Stromal cell of bone marrow (primary cell): ENCODE results near the gene WWOX.

Source experiments
- DNase-seq: peaks from one replicate; pipeline ENCODE4 v3.0.0-alpha.2; 2012; ENCODE audit warnings: low read depth

WWOX gene

GRCh38 chr16:78994135-78994745, 894.8 kb downstream of the WWOX start:
- no peak for DNase-seq

DNA sequence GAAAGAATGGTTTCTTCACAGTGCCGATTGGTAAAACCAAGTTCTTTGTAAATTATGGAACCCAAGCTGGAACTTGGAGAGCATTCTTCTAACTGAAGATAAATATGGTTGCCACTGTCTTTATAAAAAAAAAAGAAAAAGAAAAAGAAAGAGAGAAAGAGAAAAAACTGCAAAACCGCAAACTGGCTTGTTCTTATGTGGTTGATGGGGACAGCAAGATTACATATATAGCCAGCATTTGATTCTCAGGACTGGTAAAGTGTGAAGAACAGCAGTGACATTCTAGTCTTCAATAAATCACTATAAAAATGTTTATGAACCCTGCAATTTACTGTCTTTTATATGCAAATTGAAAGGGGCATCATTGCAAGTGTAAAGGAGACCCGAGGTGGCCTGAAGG, 896.0 kb downstream of the WWOX start:
- DNase-seq, result no peak

- no peak for DNase-seq
Observed at GRCh38 chr16:78996790-78997189, 897.3 kb downstream of the WWOX start.

DNA sequence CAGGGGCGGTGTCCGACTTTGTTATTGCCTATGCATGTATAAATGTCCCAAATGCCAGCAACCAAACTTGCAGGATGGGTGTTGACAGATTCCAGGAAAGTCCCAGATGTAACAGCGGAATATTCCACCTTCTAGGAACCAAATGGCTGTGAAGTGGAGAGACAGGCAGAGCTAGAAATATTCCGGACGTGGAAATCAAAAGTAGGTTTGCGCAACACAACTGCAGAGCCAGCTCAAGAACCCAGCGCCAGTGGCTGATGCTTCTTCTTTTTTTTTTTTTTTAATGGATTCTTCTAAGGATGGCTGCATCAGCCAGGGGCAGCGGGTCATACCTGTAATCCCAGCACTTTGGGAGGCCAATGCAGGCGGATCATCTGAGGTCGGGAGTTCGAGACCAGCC, 899.4 kb downstream of the WWOX start:
- DNase-seq, result no peak

DNA sequence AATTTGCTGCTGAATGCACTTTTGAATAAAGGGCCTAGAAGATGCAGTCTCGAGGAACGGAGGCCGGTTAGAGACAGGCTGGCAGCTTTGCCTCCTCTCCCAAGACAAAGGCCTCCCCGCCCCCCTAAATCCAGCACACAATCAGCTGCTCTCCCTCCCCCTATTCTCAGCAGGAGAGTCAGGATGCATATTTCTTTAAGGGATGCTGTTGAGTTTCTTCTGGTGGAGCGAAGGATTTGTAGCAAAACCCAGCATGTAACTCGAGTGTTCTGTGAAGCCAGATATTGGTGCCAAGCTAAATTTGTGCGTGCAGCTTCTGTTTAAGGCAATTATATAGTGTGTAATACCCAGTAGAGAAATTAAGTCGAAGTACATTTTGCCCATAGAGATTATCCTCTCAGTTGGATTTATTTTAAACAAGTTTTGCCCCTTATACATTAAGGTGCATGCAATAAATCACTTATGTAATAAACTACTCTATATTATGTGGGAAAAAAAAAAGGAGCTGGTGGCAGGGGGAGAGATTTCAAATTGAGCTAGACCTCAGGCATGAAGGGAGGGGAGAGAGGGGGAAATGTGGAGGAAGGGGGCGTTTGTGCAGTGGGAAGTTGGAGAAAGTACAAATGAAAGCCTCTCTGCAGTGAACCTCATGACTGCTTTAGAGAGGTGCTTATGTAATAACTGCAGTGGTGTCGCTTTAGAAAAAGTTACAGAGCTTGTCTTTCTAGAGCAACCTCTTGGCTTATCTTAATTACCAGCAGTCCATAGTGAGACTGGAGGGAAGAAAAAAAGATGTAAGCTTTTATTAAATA, 901.9 kb downstream of the WWOX start:
- DNase-seq, result no peak

DNA sequence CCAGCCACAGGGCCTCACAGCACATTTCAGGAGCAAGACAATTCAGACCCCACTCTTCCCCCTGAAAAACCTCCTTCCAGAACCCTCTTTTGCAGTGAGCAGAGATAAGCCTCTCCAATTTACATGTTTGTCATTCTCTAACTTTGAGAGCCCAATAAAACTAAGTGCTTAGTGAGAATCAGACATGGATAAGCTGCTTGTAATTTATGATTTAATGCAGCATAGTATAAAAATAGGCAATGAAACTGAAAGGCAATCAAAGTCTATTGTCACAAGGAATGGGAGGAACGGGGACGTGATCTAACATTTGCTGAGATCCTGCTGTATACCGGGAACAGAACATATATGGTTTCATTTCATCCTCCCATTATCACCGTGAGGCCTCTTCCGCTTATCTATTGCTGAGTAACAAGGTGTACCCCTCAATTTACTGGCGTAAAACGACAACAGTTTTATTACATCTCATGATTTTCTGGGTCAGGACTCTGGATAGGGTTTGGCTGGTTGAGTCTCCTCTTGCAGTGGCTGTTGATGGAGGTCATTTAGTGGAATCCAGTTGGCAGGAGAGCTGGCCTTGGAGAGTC, 903.7 kb downstream of the WWOX start:
- DNase-seq, result no peak

DNA sequence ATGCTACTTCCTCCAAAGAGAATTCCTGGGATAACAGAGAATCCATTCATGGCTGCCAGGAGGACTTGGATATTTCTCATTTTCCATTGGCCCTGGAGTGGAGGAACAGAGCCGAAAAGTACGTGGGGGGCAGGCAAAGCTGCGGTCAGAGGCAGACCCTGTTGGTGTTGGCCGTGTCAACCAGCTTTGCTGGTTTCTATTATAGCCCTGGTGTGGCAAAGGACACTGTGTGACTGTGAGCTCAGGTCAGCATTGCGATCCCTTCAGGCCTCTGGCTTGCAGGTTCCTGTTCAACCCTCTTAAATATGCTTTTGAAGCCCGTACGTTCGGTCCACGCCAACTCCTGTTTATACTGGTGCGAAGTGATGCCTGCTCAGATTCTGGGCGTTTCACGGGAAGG, 904.9 kb downstream of the WWOX start:
- no peak for DNase-seq

- DNase-seq, result no peak
Observed at GRCh38 chr16:79005096-79005495, 905.6 kb downstream of the WWOX start.

DNA sequence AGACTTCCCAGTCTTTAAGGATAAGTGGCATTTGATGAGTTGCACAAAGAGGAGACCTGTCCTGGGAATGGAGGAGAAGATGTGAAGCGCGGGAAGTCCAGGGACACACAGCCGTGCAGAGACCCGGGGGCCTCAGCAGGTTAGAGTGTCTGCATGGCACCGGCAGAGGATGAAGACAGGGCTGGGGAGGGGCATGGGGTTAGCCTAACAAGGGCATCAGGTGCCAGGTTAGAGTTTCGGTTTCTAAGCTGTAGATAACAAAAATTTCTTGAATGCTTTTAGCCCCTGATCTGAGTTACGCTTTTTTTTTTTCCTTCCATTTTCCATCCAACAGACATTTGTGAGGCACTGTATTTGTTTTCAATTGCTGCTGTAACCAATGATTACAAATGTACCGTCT, 906.8 kb downstream of the WWOX start:
- DNase-seq, result no peak

GRCh38 chr16:79006765-79007164, 907.3 kb downstream of the WWOX start:
- no peak for DNase-seq

GRCh38 chr16:79007614-79008013, 908.2 kb downstream of the WWOX start:
- DNase-seq, result no peak

DNA sequence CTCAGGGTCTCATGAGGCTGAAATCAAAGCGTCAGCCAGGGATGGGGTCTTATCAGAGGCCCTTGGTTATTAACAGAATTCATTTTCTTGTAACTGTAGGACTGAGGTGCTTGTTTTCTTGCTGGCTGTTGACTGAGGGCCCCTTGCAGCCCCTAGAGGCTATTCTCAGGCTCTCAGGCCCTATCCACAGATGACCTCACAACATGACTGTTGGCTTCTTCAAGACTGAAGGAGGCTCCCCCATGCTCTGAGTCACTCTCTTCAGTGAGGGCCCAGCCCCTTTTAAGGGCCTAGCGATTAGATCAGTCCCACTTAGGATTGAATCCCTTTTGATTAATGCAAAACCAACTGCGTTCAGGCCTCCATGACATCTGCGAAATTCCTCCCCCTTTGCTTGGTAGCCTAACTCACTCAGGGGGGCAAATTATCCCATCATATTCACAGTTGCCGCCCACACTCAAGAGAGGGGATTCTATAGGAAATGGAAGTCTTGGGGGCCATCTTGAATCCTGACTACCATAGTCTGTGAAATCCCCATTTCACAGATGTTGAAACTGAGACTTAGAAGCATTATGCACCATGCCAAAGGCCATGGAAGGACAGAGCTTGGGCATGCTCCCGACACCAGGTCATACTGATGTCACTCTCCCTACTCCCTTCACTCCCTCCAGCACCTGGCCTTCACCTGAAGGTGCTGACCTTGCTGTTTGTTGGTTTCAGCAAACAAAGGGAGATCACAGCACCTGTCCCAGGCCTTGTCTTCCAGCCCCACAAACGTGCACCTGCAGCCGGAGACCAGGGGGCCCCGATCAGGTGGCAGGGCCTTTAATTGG, 908.8 kb downstream of the WWOX start:
- no peak for DNase-seq

DNA sequence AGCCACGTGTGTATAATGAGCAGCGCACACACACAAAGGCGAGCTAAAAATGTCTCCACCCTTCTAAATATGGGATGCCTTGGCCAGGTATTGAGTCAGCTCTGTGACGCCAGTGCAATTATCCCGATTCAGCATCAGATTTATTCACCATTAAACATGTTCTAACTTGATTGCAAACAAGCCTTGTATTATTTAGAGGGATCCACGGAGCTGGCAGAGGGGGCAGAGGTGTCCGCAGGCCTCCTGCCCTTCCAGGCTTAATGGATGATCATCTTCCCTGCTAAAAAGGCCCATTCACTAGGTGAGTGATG, 909.4 kb downstream of the WWOX start:
- no peak for DNase-seq

DNA sequence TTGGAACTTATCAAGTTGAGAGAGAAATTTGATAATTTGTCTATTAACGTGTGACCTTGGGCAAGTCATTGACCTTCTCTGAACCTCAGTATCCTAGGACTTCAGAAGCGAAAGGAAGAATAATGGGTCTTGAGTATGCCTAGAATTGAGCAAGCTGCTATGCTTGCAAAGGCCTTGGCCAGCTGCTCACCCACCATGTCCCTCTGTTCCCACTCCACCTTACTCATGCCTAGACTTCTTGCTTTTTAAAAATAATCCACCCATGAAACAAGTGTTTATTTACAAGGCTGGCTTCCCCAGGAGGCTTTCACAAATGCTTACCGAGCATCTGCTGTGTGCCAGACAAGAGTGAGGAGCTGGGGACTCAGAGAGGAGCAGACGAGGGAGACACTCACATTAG, 910.4 kb downstream of the WWOX start:
- no peak for DNase-seq

DNA sequence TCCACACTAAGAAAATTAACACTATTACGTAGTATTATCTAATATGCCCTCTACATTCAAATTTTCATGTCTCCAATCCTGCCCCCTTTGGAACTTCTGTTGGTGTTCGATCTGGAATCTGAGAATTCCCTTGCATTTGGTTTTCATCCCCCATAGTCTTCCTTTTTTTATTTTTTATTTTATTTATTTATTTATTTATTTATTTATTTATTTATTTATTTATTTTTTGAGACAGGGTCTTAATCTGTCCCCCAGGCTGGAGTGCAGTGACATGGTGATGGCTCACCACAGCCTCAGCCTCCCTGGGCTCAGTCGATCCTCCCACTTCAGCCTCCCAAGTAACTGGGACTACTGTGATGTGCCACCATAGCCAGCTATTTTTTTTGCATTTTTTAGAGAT, 911.8 kb downstream of the WWOX start:
- no peak for DNase-seq

- no peak for DNase-seq
Observed at GRCh38 chr16:79012671-79013434, 913.4 kb downstream of the WWOX start.

- DNase-seq, result no peak
Observed at GRCh38 chr16:79013930-79014660, 914.6 kb downstream of the WWOX start.

DNA sequence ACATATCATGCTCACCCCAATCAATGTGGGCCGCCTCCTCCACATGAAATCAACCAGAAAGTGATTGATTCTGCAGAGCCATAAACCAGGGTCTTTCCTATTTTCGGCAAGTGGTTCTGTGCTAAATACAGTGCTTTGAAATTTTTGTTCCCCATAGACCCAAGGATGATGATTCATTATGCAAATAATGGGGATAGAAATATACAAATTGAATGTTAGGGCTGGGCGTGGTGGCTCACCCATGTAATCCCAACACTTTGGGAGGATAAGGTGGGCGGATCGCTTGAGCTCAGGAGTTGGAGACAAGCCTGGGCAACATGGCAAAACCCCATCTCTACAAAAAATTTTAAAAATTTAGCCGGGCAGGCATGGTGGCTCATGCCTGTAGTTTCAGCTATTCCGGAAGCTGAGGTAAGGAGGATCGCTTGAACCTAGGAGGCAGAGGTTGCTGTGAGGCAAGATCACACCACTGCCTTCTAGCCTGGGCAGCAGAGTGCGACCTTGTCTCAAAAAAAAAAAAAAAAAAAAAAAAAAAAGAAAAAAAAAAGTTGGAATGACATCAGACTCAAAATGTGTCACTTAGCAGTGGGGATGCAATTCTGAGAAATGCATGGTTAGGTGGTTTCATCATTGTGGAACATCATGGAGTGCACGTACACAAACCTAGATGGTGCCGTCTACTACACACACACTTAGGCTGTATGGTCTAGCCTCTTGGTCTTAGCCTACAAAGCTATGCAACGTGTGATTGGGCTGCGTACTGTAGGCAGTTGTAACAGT, 919.4 kb downstream of the WWOX start:
- no peak for DNase-seq

GRCh38 chr16:79019431-79019830, 920.0 kb downstream of the WWOX start:
- DNase-seq, result no peak

DNA sequence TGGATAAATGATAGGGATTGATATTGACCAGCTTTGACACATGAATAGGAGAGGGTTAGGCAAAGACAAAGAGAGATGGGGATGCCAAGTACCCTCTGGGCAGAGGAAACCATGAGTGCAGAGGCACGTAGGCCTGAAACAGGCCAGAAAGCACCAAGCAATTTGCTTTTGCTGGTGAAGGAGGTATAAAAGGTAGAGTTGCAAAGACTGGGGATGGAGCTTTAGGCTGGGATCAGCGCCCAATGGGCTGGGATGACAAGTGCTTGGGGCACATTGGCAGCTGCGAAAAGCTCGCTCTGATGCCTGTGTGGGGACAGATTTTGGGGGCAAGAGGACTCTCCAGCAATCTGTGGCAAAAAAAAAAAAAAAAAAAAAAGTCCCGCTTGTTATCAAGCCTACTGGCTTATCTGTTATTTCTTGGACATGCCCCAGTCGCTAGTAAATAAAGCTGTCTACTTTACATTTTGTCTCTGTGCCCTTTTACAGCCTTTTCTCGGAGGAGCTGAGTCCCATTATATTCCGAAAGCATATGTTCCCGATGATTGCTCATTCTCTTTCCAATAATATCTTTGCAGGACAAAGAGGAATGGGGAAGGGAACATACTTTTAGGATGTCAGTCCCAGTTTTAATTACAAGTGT, 922.7 kb downstream of the WWOX start:
- no peak for DNase-seq
